Adrenal gland (tissue), 12 donors: ENCODE data around the gene CACNA1F. TPM values are rescaled to one million over a fixed set of nuclear protein-coding genes. Genes with fewer than 3 reads are reported as not detected.

ENCODE experiments used
- DNase-seq, 7 donors: peaks; one replicate each; pipeline ENCODE4 v3.0.0-alpha.2; 2019 to 2020
- H3K27ac ChIP-seq, 5 donors: fragments of 200-600 bp; sonication (generic) in 4 of 5; 1 replicate in 3 of 5; 2 replicates in 2 of 5; pipeline versions ENCODE4 v1.5.1 to v1.8.0; 2016 to 2020; ENCODE audit warnings: mild to moderate bottlenecking in 1 of 5
- H3K27me3 ChIP-seq: fragments of 200-600 bp; 2 replicates; pipeline ENCODE4 v1.8.0; 2021
- H3K36me3 ChIP-seq, 2 donors: fragments of 200-600 bp; replicated peaks in 1 of 2; 1 replicate in 1 of 2; 2 replicates in 1 of 2; pipeline versions ENCODE4 v1.5.1 to v1.8.0; 2018 to 2022
- H3K4me1 ChIP-seq, 2 donors: fragments of 200-600 bp; replicated peaks in 1 of 2; 1 replicate in 1 of 2; 2 replicates in 1 of 2; pipeline versions ENCODE4 v1.5.1 to v1.8.0; 2018 to 2021
- H3K4me3 ChIP-seq, 4 donors: fragments of 200-600 bp; sonication (generic) in 3 of 4; one replicate each; pipeline ENCODE4 v1.5.1; 2016 to 2018
- H3K9me3 ChIP-seq, 3 donors: fragments of 200-600 bp; sonication (generic) in 1 of 3; replicated peaks in 1 of 3; 1 replicate in 2 of 3; 2 replicates in 1 of 3; pipeline versions ENCODE4 v1.5.1 to v1.8.0; 2016 to 2021
- POLR2A ChIP-seq, 2 donors: fragments of 450-650 bp; IDR thresholded peaks; one replicate each; pipeline ENCODE4 v1.6.1; 2017; ENCODE audit warnings: antibody characterized with exemption in 2 of 2, mild to moderate bottlenecking in 2 of 2, moderate library complexity in 1 of 2
- WGBS, 4 donors: extraction: QIAGEN DNeasy Blood & Tissue Kit in 2 of 4; methylation state at CpG; one replicate each; pipeline versions ENCODE4 v1.1.5 to v1.1.7; 2013 to 2017; 5-methylcytosine and 5-hydroxymethylcytosine counted together
- intact Hi-C, 2 donors: fragments of 100-400 bp; cut with DNase I; formaldehyde crosslinking; loops; one replicate each; pipeline versions ENCODE4 v1.14.1 to v1.15.0; 2022 to 2023
- polyA plus RNA-seq, 3 donors: library from polyadenylated mRNA; stranded (reverse); fragments of 200-250 nt in 2 of 3; fragments of 350-450 nt in 1 of 3; fragmentation: Illumina TruSeq in 1 of 3; extraction: RNeasy Lipid Tissue Mini Kit (QIAGEN cat#74804) in 1 of 3; gene quantifications; one replicate each; pipeline ENCODE4 v1.2.3, GENCODE V29; 2013 to 2014
- total RNA-seq, 9 donors: library from RNA; depleted of rRNA in 4 of 9; stranded (reverse); fragments of >200 nt in 4 of 9; fragments of 120-200 nt in 1 of 9; fragmentation: NEBNext Ultra II Directional in 1 of 9; extraction: Animal tissue kit (Norgen Biotek cat#: 25700) in 1 of 9; gene quantifications; one replicate each; pipeline versions ENCODE4 v1.1.0 to v1.2.4, GENCODE V29; 2013 to 2023
- TF ChIP-seq, protein P1 (sequence below), 6 experiments: fragments of 450-650 bp in 4 of 6; fragments of 200-600 bp in 2 of 6; sonication (generic) in 1 of 6; IDR thresholded peaks; 1 replicate in 5 of 6; 2 replicates in 1 of 6; pipeline versions ENCODE4 v1.5.1 to v1.8.0; 2016 to 2021; ENCODE audit warnings: antibody characterized with exemption in 6 of 6, mild to moderate bottlenecking in 2 of 6, moderate library complexity in 1 of 6
- donor health status: healthy with polysubstance abuse.
- donor health status: Bipolar disorder and iron deficiency.
- donor health status: DM: yes; HTN: yes; CAD: no.
- donor health status: DM: no; HTN: no; CAD: no.
- donor health status: DM: no; HTN: no; CAD: no.
- donor health status: DM: yes; HTN: yes; CAD: no.

CACNA1F gene
- total and polyA plus RNA-seq, 12 donors: 0.13 to 0.24 (median 0.17) TPM; not detected in 7

DNA sequence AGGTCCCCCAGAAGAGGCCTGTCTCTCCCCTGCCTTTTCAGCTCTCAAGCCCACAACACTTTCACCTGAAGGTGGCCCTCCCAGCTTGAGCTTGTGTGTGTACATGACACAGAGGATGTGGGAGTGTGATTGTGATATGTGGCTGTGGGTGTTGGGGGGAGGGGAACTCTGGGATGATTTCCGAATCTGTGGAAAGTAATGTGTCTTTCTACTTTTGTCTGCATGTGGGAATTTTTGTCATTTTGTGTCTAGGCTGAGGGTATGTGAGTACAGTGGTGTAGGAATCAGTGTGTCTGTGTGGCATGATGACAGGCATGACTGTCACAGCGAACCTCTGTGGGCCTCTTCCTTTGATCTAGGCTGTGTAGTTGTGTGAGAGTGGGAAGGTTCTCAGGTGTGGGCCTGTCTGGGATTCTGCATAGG lies 39.6 kb downstream of the CACNA1F start:
- DNase-seq: no peak
- Histone ChIP-seq H3K9me3 (no peaks in the 10 kb centered on the region), H3K27ac (no peak overlapping the region), H3K4me1 (no peaks in the 10 kb centered on the region), H3K36me3 (no peaks in the 10 kb centered on the region), H3K4me3 (no peak overlapping the region), H3K27me3 (no peaks in the 10 kb centered on the region)
- intact Hi-C loops: loop anchor here in 1 of 2 donors (5.0 kb wide), 1 partner anchor 36 kb away; no protein-coding TSS in a partner anchor
- WGBS, 4 donors: 68 to 79% (median 75%) methylated on average over 2 of the region's 2 CpGs; no CpG with 5 or more reads in 1 of the 4 donors
- no peak for TF ChIP-seq POLR2A (IDR thresholded peaks at IDR 0.05)
- TF ChIP-seq, protein P1, sequence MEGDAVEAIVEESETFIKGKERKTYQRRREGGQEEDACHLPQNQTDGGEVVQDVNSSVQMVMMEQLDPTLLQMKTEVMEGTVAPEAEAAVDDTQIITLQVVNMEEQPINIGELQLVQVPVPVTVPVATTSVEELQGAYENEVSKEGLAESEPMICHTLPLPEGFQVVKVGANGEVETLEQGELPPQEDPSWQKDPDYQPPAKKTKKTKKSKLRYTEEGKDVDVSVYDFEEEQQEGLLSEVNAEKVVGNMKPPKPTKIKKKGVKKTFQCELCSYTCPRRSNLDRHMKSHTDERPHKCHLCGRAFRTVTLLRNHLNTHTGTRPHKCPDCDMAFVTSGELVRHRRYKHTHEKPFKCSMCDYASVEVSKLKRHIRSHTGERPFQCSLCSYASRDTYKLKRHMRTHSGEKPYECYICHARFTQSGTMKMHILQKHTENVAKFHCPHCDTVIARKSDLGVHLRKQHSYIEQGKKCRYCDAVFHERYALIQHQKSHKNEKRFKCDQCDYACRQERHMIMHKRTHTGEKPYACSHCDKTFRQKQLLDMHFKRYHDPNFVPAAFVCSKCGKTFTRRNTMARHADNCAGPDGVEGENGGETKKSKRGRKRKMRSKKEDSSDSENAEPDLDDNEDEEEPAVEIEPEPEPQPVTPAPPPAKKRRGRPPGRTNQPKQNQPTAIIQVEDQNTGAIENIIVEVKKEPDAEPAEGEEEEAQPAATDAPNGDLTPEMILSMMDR (IDR thresholded peaks at IDR 0.05): no peak

- H3K4me1 ChIP-seq: no peaks in the 10 kb centered on the region
- no peak for TF ChIP-seq POLR2A (IDR thresholded peaks at IDR 0.05)
- TF ChIP-seq, protein P1 (IDR thresholded peaks at IDR 0.05): peak; percentile 29 to 54 (median 38)
- no peaks in the 10 kb centered on the region for H3K36me3 ChIP-seq
- intact Hi-C loops: loop anchor here in 1 of 2 donors (5.0 kb wide), 1 partner anchor 36 kb away; no protein-coding TSS in a partner anchor
- 44 to 62% (median 50%) methylated on average over 10 of the region's 10 CpGs for WGBS, 4 donors
- H3K9me3 ChIP-seq: no peaks in the 10 kb centered on the region
- no peak overlapping the region for H3K27ac ChIP-seq
- no peaks in the 10 kb centered on the region for H3K27me3 ChIP-seq
- no peak overlapping the region for H3K4me3 ChIP-seq
- DNase-seq: peak in 1 of 7 donors; percentile 42
Observed at GRCh38 chrX:49192722-49193328, 40.3 kb downstream of the CACNA1F start.

DNA sequence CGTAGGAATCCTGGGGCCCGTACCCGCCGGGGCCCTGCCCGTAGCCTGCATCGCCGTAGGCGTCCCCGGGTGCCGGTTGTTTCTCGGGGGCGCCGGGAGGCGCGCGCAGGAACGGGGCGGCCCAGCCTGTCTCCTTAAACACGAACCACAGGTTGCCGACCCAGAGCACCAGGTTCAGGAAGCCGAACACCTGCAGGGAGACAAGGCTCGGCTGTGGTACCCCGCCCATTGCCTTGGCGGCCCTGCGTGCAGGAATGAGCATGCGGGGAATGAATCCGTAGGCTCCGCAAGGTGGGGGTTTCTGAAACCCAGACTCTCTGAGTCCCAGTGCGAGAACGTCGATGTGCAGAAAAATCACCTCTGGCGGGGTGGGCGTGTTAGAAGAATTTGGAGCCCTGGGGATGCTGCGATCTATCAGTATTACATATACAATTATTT lies 41.5 kb downstream of the CACNA1F start:
- Histone ChIP-seq H3K27ac (peak overlapping the region; percentile 75 to 91 (median 83)), H3K4me1 (no peaks in the 10 kb centered on the region), H3K4me3 (peak overlapping the region; percentile 32 to 71 (median 60)), H3K9me3 (no peaks in the 10 kb centered on the region), H3K36me3 (no peaks in the 10 kb centered on the region), H3K27me3 (no peaks in the 10 kb centered on the region)
- WGBS, 4 donors: 1 to 73% (median 20%) methylated on average over 9 to 34 of the region's 34 CpGs
- TF ChIP-seq POLR2A (IDR thresholded peaks at IDR 0.05): no peak
- TF ChIP-seq, protein P1 (IDR thresholded peaks at IDR 0.05): no peak
- DNase-seq: no peak
- intact Hi-C loops: loop anchor here in 1 of 2 donors (5.0 kb wide), 1 partner anchor 34 kb away; no protein-coding TSS in a partner anchor

- intact Hi-C loops: loop anchor here in 1 of 2 donors (5.0 kb wide), 1 partner anchor 34 kb away; no protein-coding TSS in a partner anchor
- TF ChIP-seq, protein P1 (IDR thresholded peaks at IDR 0.05): no peak
- TF ChIP-seq POLR2A (IDR thresholded peaks at IDR 0.05): peak; percentile 70 to 92
- Histone ChIP-seq H3K36me3 (no peaks in the 10 kb centered on the region), H3K27ac (peak overlapping the region; percentile 75 to 91 (median 83)), H3K4me1 (no peaks in the 10 kb centered on the region), H3K27me3 (no peaks in the 10 kb centered on the region), H3K9me3 (no peaks in the 10 kb centered on the region), H3K4me3 (peak overlapping the region; percentile 32 to 71 (median 60))
- DNase-seq: peak; percentile 91 to 98 (median 94)
- WGBS, 4 donors: 0 to 47% (median 21%) methylated on average over 27 to 32 of the region's 32 CpGs
Observed at GRCh38 chrX:49190821-49191573, 42.1 kb downstream of the CACNA1F start.
